ENCODE results near the gene SLMAP. TPM values are rescaled to one million over a fixed set of nuclear protein-coding genes. Genes with fewer than 3 reads are reported as not detected.

Gene SLMAP
- total RNA-seq, 1 donor from 2014 or later, result 50.3 TPM

DNA sequence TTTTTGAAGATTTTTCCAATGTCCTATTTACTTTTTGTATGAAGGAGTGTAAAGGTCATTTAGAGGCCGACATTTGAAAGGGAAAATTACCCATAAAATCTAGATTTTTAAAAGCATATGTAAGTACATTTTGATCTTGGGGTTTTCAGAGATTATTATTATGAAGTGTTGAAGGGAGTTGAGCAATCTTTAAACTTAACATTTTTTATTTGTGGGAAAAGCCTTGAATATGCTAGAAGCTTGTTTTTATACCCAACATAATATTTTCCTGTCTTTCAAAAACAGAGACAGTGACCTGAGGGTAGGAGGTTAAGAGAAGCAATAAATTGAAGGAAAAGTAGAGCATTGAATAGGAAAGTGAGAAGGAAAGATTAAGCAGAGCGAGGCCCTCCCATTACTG is 85.7 kb downstream of the SLMAP start:
- FAIRE-seq, result no peak
- TF ChIP-seq, protein P1, sequence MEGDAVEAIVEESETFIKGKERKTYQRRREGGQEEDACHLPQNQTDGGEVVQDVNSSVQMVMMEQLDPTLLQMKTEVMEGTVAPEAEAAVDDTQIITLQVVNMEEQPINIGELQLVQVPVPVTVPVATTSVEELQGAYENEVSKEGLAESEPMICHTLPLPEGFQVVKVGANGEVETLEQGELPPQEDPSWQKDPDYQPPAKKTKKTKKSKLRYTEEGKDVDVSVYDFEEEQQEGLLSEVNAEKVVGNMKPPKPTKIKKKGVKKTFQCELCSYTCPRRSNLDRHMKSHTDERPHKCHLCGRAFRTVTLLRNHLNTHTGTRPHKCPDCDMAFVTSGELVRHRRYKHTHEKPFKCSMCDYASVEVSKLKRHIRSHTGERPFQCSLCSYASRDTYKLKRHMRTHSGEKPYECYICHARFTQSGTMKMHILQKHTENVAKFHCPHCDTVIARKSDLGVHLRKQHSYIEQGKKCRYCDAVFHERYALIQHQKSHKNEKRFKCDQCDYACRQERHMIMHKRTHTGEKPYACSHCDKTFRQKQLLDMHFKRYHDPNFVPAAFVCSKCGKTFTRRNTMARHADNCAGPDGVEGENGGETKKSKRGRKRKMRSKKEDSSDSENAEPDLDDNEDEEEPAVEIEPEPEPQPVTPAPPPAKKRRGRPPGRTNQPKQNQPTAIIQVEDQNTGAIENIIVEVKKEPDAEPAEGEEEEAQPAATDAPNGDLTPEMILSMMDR (IDR thresholded peaks at IDR 0.05; ENCODE audit: insufficient read depth, low read length, severe bottlenecking), result no peak
- peaks cover 1% of the 10 kb centered on the region for H3K36me3 ChIP-seq (ENCODE audit: control insufficient read depth, insufficient read depth, low read length)
- H3K27me3 ChIP-seq (ENCODE audit: control insufficient read depth, insufficient read depth, low read length), result no peaks in the 10 kb centered on the region
- no peak for DNase-seq (ENCODE audit: low read depth)
- H3K4me3 ChIP-seq (ENCODE audit: low read depth, low read length), result no peak overlapping the region

DNA sequence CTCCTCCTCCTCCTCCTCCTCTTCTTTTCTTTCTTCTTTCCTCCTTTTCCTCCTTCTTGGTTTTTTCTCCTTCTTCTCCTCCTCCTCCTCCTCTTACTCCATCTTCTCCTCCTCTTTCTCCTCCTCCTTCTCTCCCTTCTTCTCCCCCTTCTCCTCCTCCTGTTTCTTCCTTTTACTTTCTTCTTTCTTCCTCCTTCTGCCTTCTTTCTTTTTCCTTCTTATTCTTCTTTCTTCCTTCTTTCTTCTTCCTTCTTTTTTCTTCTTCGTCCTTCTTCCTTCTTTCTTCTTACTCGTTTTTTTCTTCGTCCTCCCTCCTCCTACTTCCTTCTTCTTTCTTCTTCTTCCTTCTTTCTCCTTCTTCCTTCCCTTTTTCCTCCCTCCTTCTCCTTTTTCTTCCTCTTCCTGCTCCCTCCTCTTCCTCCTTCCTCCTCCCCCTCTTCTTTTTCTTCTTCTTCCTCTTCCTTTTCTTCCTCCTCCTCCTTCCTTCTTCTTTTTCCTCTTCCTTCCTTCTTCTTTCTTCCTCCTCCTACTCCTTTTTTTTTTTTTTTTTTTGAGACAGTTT is 92.1 kb downstream of the SLMAP start:
- FAIRE-seq, result no peak
- TF ChIP-seq, protein P1 (IDR thresholded peaks at IDR 0.05; ENCODE audit: insufficient read depth, low read length, severe bottlenecking), result no peak
- Histone ChIP-seq H3K36me3 (ENCODE audit: control insufficient read depth, insufficient read depth, low read length) (peaks cover 1% of the 10 kb centered on the region), H3K4me3 (ENCODE audit: low read depth, low read length) (no peak overlapping the region), H3K27me3 (ENCODE audit: control insufficient read depth, insufficient read depth, low read length) (no peaks in the 10 kb centered on the region)
- DNase-seq (ENCODE audit: low read depth), result no peak

DNA sequence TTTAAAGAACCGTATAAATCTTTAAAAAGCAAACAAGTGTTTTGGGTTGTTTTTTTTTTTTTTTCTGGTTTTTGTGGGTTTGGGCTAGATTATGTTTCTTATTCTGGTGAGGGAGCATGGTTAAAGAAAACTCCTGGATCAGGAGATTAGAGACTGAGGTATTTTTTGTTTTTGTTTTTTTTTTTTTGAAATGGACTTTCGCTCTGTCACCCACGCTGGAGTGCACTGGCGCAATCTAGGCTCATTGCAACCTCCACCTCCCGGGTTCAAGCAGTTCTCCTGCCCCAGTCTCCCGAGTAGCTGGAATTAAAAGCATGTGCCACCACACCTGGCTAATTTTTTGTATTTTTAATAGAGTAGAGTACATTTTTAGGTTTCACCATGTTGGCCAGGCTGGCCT is 95.2 kb downstream of the SLMAP start:
- Histone ChIP-seq H3K4me3 (ENCODE audit: low read depth, low read length) (no peak overlapping the region), H3K27me3 (ENCODE audit: control insufficient read depth, insufficient read depth, low read length) (no peaks in the 10 kb centered on the region), H3K36me3 (ENCODE audit: control insufficient read depth, insufficient read depth, low read length) (peaks cover 1% of the 10 kb centered on the region)
- FAIRE-seq, result no peak
- TF ChIP-seq, protein P1 (IDR thresholded peaks at IDR 0.05; ENCODE audit: insufficient read depth, low read length, severe bottlenecking), result no peak
- DNase-seq (ENCODE audit: low read depth), result no peak

DNA sequence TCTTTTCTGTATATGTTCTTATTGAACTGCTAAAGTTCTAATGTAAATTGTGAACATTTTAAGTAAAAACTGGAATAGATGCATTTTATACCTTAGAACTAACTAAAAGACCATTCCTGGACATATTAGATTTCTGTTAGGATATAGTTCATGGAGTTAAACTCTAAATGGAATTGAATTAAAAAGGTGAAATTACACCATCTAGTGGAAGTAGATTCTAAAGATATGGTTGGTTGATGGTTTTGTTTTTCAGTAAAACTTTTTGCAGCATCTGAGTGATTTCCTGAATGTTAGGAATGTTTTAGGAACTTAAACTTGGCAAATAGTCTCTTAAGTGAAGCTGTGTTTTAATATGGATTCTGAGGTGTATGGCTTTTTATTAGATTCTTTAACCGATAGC is 96.8 kb downstream of the SLMAP start:
- Histone ChIP-seq H3K27me3 (ENCODE audit: control insufficient read depth, insufficient read depth, low read length) (no peaks in the 10 kb centered on the region), H3K4me3 (ENCODE audit: low read depth, low read length) (no peak overlapping the region), H3K36me3 (ENCODE audit: control insufficient read depth, insufficient read depth, low read length) (peaks cover 3% of the 10 kb centered on the region)
- FAIRE-seq, result no peak
- TF ChIP-seq, protein P1 (IDR thresholded peaks at IDR 0.05; ENCODE audit: insufficient read depth, low read length, severe bottlenecking), result no peak
- peak; percentile 40 for DNase-seq (ENCODE audit: low read depth)

DNA sequence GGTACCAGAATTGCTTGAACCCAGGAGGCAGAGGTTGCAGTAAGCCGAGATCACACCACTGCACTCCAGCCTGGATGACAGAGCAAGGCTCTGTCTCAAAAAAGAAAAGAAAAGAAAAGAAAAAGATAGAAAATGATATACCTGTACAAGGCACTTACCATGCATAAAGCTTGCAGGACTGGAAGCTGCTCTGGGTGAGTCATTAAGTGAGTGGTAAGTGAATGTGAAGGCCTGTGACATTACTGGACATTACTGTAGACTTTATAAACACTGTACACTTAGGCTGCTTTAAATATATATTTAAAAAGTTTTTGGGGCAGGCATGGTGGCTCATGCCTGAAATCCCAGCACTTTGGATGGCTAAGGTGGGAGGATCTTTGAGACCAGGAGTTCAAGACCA is 99.2 kb downstream of the SLMAP start:
- FAIRE-seq, result no peak
- H3K4me3 ChIP-seq (ENCODE audit: low read depth, low read length), result no peak overlapping the region
- H3K36me3 ChIP-seq (ENCODE audit: control insufficient read depth, insufficient read depth, low read length), result peaks cover 3% of the 10 kb centered on the region
- peak; percentile 42 for DNase-seq (ENCODE audit: low read depth)
- no peaks in the 10 kb centered on the region for H3K27me3 ChIP-seq (ENCODE audit: control insufficient read depth, insufficient read depth, low read length)
- TF ChIP-seq, protein P1 (IDR thresholded peaks at IDR 0.05; ENCODE audit: insufficient read depth, low read length, severe bottlenecking), result no peak

DNA sequence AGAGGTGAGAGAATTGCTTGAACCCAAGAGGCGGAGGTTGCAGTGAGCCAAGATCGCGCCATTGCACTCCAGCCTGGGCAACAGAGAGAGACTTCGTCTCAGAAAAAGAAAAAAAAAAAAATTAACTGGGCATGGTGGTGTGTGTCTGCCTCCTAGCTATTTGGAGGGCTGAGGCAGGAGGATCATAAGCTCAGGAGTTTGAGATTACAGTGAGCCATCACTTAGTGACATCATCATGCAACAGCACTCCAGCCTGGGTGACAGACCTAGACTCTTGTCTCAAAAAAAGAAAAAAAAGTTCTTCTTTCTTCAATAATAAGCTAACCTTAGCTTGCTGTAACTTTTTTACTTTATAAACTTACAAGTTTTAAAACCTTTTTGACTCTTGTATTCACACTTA is 99.8 kb downstream of the SLMAP start:
- DNase-seq (ENCODE audit: low read depth) (no peak), FAIRE-seq (no peak)
- TF ChIP-seq, protein P1 (IDR thresholded peaks at IDR 0.05; ENCODE audit: insufficient read depth, low read length, severe bottlenecking), result no peak
- H3K36me3 ChIP-seq (ENCODE audit: control insufficient read depth, insufficient read depth, low read length), result peaks cover 5% of the 10 kb centered on the region
- H3K27me3 ChIP-seq (ENCODE audit: control insufficient read depth, insufficient read depth, low read length), result no peaks in the 10 kb centered on the region
- no peak overlapping the region for H3K4me3 ChIP-seq (ENCODE audit: low read depth, low read length)
